Rectal smooth muscle tissue (tissue), 1 donor: ENCODE data around the gene PBX3.

Source experiments
- H3K27ac ChIP-seq: one replicate; pipeline ENCODE4 v1.7.0; 2013; ENCODE audit warnings: low read depth, low read length, inconsistent platforms
- H3K27me3 ChIP-seq: one replicate; pipeline ENCODE4 v1.7.0; 2013; ENCODE audit warnings: low read length; ENCODE audit not compliant: control insufficient read depth, insufficient read depth
- H3K36me3 ChIP-seq: one replicate; pipeline ENCODE4 v1.7.0; 2013; ENCODE audit warnings: low read length; ENCODE audit not compliant: control insufficient read depth, insufficient read depth
- H3K4me1 ChIP-seq: one replicate; pipeline ENCODE4 v1.7.0; 2013; ENCODE audit warnings: low read length; ENCODE audit not compliant: control insufficient read depth, insufficient read depth
- H3K4me3 ChIP-seq: one replicate; pipeline ENCODE4 v1.7.0; 2013; ENCODE audit warnings: low read length
- H3K9ac ChIP-seq: one replicate; pipeline ENCODE4 v1.7.0; 2013; ENCODE audit warnings: low read length

PBX3 gene

DNA sequence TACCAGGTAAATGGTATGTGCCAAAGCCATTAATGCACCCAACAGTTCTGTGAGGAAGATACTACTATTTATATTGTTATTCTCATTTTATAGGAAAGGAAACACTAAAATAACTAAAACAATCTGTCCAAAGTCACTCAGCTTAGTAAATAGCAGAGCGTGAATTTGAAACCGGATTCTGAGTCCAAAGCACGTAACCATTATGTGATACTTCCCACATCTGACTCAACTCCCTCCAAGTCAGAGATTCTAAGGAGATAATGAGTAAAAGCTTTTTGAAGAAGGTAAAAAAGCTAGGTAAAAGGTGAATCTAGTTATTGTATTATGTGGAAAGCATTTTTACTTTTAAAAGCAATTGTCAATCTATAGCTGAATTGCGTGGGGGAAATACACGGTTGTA, 208.9 kb downstream of the PBX3 start:
- no peaks in the 10 kb centered on the region for H3K36me3 ChIP-seq
- no peak overlapping the region for H3K4me3 ChIP-seq
- H3K27ac ChIP-seq = no peak overlapping the region
- no peaks in the 10 kb centered on the region for H3K4me1 ChIP-seq
- no peaks in the 10 kb centered on the region for H3K27me3 ChIP-seq
- no peak overlapping the region for H3K9ac ChIP-seq

- H3K36me3 ChIP-seq = no peaks in the 10 kb centered on the region
- H3K27ac ChIP-seq = no peak overlapping the region
- H3K4me1 ChIP-seq = no peaks in the 10 kb centered on the region
- no peak overlapping the region for H3K4me3 ChIP-seq
- no peaks in the 10 kb centered on the region for H3K27me3 ChIP-seq
- H3K9ac ChIP-seq = no peak overlapping the region
Measured at GRCh38 chr9:125959315-125959714, 212.1 kb downstream of the PBX3 start.

DNA sequence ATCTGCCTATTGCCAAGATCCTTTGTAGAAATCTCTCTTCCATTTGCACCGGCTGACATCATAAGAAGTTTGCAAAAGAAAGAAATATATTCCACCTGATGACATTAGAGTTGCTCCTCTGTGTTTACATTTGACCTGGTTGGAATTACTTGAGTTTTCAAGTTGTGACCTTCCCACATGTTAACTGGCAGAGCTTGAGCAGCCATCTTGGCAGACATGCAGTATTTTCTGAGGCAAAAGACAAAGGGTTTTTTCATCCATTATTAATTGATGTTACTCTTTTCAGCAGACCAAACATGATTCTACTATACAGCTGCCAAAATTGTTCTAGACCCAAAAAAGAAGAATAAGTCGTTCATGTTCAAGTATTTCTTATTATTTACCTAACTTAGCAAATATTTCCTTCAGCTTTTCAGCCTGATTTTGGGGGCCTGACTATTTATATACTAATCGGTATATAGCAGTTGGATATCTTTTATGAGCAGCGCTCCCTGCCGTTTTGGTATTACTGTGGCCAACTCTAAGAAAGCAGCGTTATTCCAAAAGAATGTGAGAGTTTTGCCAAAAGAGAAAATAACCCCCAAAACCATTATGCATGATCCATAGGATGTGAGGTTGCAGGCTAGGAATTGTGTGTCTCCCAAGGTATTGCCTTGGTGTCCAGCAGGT, 212.9 kb downstream of the PBX3 start:
- Histone ChIP-seq H3K27me3 (no peaks in the 10 kb centered on the region), H3K9ac (no peak overlapping the region), H3K27ac (no peak overlapping the region), H3K4me3 (no peak overlapping the region), H3K4me1 (no peaks in the 10 kb centered on the region), H3K36me3 (peaks cover 5% of the 10 kb centered on the region)

DNA sequence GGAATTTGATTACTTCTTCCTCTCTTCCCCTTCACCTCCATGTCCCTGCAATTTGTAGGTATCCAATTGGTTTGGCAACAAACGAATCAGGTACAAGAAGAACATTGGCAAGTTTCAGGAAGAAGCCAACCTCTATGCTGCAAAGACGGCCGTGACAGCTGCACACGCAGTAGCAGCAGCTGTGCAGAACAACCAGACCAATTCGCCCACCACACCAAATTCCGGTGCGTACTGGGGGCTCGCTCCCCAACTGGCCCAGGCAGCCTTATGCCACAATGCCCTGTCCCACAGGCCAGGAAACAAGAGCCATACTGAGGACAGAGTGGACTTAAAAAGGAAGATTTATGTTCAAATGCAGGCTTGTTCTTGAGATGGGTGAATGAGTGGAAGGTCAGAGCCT, 213.5 kb downstream of the PBX3 start:
- peaks cover 5% of the 10 kb centered on the region for H3K36me3 ChIP-seq
- H3K27me3 ChIP-seq = no peaks in the 10 kb centered on the region
- H3K4me3 ChIP-seq = no peak overlapping the region
- no peaks in the 10 kb centered on the region for H3K4me1 ChIP-seq
- no peak overlapping the region for H3K9ac ChIP-seq
- H3K27ac ChIP-seq = no peak overlapping the region

DNA sequence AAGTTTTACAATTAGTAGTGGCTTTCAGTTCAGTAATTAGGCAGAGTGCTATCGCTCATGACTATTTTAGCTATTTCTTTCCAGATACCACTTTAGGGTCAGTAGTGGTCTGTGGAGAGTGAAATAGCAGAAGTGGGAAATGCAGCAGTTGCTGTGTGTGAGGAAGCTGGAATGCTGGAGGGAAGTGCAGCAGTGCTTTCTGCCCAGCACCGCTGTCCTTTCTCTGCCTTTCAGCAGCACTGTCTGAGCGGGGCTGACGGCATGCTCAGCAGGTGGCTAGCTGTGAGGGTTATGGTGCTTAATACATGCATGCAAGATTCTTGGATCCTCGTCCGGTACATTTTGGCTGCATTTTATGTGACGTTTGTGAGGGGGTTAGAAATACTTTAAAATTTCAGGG, 213.9 kb downstream of the PBX3 start:
- Histone ChIP-seq H3K4me3 (no peak overlapping the region), H3K27me3 (no peaks in the 10 kb centered on the region), H3K27ac (no peak overlapping the region), H3K36me3 (peaks cover 5% of the 10 kb centered on the region), H3K9ac (no peak overlapping the region), H3K4me1 (no peaks in the 10 kb centered on the region)

DNA sequence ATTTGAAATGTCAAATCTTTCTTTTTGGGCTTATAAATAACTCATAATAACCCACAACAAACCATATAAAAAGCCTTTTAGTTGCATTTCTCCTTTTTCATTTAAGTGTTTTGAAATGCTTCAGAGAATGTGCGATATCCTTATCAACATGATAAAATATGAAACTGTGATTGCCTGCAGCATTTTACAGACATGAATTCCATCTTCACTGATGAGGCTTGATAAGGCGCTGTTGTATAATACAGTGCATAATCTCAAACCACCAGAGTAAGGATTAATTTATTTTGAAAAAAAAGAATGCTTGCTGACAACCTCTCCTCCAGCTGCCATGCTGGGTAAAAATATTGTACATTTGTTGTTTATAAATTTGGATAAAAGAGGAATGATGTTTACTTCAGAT, 216.8 kb downstream of the PBX3 start:
- peaks cover 9% of the 10 kb centered on the region for H3K36me3 ChIP-seq
- no peak overlapping the region for H3K4me3 ChIP-seq
- H3K27me3 ChIP-seq = no peaks in the 10 kb centered on the region
- no peak overlapping the region for H3K27ac ChIP-seq
- no peak overlapping the region for H3K9ac ChIP-seq
- no peaks in the 10 kb centered on the region for H3K4me1 ChIP-seq

DNA sequence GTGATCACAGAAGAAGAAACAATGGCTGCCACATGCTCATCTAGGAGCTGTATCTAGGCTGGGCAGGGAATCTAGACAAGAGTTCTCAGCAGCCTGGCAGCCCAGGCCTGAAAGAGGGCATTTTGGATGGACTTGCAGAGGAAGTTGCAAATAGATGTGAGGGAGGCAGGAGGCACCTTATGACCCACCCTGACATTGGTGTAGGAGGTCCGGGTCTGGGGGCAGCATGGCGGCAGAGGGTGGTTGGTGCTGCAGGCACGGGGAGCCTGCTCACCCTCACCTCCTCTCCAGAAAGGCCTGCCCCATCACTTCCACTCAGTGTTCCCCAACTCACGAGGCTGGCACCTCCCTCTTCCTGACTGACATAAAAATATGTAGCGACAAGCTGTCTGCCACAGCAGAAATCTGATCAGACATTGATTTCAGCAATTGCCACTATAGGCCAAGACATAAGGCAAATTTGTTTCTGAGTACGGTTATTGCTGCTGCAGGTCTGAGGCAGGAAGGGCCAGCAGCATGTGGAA, 217.6 kb downstream of the PBX3 start:
- Histone ChIP-seq H3K36me3 (peaks cover 9% of the 10 kb centered on the region), H3K4me3 (no peak overlapping the region), H3K4me1 (no peaks in the 10 kb centered on the region), H3K27me3 (no peaks in the 10 kb centered on the region), H3K27ac (no peak overlapping the region), H3K9ac (no peak overlapping the region)

DNA sequence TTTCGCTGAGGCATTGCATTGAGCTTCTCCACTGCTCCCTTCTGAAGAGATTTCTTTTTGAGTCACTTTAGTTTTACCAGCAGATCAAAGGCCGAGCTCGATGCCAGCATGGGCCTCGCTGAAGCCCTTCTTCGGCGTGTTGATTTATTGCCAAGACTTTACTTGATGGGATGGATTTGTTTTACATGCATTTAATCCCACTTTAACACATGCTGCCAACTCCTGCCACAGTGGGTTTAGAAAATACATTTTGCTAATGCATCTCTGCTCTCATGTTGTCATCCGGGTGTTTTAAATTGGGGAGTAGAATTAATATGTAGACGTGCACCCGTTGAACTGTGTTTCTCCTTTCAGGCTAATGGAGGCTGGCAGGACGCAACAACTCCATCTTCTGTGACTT, 218.3 kb downstream of the PBX3 start:
- no peaks in the 10 kb centered on the region for H3K4me1 ChIP-seq
- no peak overlapping the region for H3K9ac ChIP-seq
- no peak overlapping the region for H3K4me3 ChIP-seq
- H3K36me3 ChIP-seq = peaks cover 9% of the 10 kb centered on the region
- no peaks in the 10 kb centered on the region for H3K27me3 ChIP-seq
- H3K27ac ChIP-seq = no peak overlapping the region

- H3K4me3 ChIP-seq = no peak overlapping the region
- no peaks in the 10 kb centered on the region for H3K4me1 ChIP-seq
- no peaks in the 10 kb centered on the region for H3K27me3 ChIP-seq
- H3K27ac ChIP-seq = no peak overlapping the region
- H3K9ac ChIP-seq = no peak overlapping the region
- H3K36me3 ChIP-seq = peaks cover 9% of the 10 kb centered on the region
Measured at GRCh38 chr9:125966466-125966865, 219.3 kb downstream of the PBX3 start.

DNA sequence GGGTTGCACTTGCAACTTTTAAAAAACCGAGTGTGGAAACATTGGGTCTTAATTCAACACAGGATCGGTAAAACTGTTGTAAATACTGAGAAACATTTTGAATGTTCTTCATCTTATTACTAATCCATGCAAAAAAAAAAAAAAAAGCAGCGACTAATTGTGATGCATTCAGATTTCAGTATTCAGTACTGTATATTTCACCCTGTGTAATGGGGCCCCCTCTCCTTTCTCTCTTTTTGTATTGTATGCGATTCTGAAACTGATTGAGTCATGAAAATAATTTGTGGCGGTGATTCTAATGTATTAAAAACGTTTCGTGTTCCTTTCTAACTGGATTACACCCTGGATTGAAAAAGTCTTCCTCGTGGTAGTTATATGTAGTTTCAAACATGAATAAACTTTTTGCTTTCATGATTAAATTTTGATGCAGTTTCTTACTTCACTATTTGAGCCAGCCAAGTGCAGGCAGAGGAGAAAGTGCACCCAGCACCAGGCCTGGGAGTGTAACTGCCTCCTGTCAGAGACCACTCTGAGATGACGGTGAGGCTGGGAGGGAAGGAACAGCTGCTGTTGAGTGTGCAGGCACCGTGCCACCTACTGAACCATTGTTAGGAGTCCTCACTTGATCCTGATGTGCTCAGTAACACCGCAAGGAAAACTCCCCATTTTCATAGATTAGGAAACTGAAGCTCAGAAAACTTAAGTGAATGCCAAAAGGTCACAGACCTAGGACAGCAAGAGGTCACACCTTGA, 220.0 kb downstream of the PBX3 start:
- Histone ChIP-seq H3K4me1 (no peaks in the 10 kb centered on the region), H3K27ac (no peak overlapping the region), H3K27me3 (no peaks in the 10 kb centered on the region), H3K4me3 (no peak overlapping the region), H3K36me3 (peaks cover 9% of the 10 kb centered on the region), H3K9ac (no peak overlapping the region)

GRCh38 chr9:125968714-125969374, 221.7 kb downstream of the PBX3 start:
- H3K4me1 ChIP-seq = no peaks in the 10 kb centered on the region
- no peak overlapping the region for H3K27ac ChIP-seq

DNA sequence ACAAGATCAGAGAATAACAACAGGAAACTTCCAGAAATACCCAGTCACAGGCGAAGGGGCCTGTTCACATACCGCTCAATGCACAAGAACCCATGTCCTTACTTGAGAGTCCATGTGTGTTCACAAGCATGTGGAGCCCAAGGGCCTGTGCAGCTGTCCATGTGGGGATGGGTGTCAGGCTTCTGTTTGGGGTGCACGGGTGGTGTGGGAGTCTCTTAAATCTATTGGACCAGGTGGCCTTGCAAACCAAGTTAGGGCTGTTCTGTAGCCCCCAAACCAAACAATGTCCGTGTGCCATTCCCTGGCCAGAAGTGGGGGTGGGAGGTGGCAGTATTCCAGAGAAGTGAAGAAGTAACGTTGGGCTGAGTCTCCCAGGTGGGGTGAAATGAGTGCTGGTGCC, 222.3 kb downstream of the PBX3 start:
- H3K4me1 ChIP-seq = no peaks in the 10 kb centered on the region
- H3K36me3 ChIP-seq = peaks cover 9% of the 10 kb centered on the region
- no peak overlapping the region for H3K27ac ChIP-seq
- H3K9ac ChIP-seq = no peak overlapping the region
- H3K27me3 ChIP-seq = no peaks in the 10 kb centered on the region
- no peak overlapping the region for H3K4me3 ChIP-seq

More at GRCh38 chr9:125968714-125969374, 221.7 kb downstream of the PBX3 start:
- Histone ChIP-seq H3K36me3 (peaks cover 9% of the 10 kb centered on the region), H3K9ac (no peak overlapping the region), H3K27me3 (no peaks in the 10 kb centered on the region), H3K4me3 (no peak overlapping the region)
